Activated CD4-positive, alpha-beta T cell treated with anti-CD3 and anti-CD28 coated beads for 36 hours (primary cell): Measurements from ENCODE around the gene NRIP1. TPM values are rescaled to one million over a fixed set of nuclear protein-coding genes. Genes with fewer than 3 reads are reported as not detected.
"Not testable (repeated sequence)": the region's sequence is repeated elsewhere in the genome, so short reads cannot be mapped to it uniquely, and the experiment has no call there.

Experiments
- ATAC-seq: fragments of 200-7000 bp; cut with Tn5 transposase; one replicate; pipeline ENCODE4 v1.10.0; 2021; ENCODE audit warnings: mild to moderate bottlenecking, moderate library complexity
- CTCF ChIA-PET: fragments of 350-600 bp; sonication (Branson Sonifier 250); formaldehyde crosslinking; loops from one replicate; lab custom pipeline; 2021; ENCODE audit warnings: antibody characterized with exemption; lab: Charles Lee
- POLR2A ChIA-PET: fragments of 350-600 bp; sonication (Branson Sonifier 250); formaldehyde crosslinking; loops from one replicate; lab custom pipeline; 2021; ENCODE audit warnings: antibody characterized with exemption, inconsistent platforms; lab: Charles Lee
- DNase-seq: peaks from one replicate; pipeline ENCODE4 v3.0.0-alpha.2; 2020
- H3K27ac Mint-ChIP-seq: one replicate; pipeline ENCODE4 v1.8.0; 2021; ENCODE audit warnings: mixed read lengths
- H3K27me3 Mint-ChIP-seq: one replicate; pipeline ENCODE4 v1.8.0; 2021; ENCODE audit warnings: mixed read lengths
- H3K36me3 Mint-ChIP-seq: one replicate; pipeline ENCODE4 v1.8.0; 2021; ENCODE audit warnings: low read depth, mixed read lengths
- H3K4me1 Mint-ChIP-seq: one replicate; pipeline ENCODE4 v1.8.0; 2021; ENCODE audit warnings: mixed read lengths
- H3K4me3 Mint-ChIP-seq: one replicate; pipeline ENCODE4 v1.8.0; 2021; ENCODE audit warnings: mild to moderate bottlenecking, moderate library complexity, mixed read lengths
- H3K9me3 Mint-ChIP-seq: one replicate; pipeline ENCODE4 v1.8.0; 2021; ENCODE audit warnings: low read depth, mixed read lengths
- intact Hi-C, 2 experiments: fragments of 100-400 bp; cut with DNase I in 1 of 2; cut with micrococcal nuclease in 1 of 2; formaldehyde crosslinking; loops; one replicate each; pipeline versions ENCODE4 v1.14.2 to v1.15.1; 2022 to 2024; cut with DNase I, micrococcal nuclease
- total RNA-seq, 2 experiments: library from RNA; stranded (reverse); gene quantifications; one replicate each; pipeline ENCODE4 v1.2.3, GENCODE V29; 2021

Gene NRIP1
- total RNA-seq, 2 experiments from 2014 or later: 7.3 to 7.7 TPM

DNA sequence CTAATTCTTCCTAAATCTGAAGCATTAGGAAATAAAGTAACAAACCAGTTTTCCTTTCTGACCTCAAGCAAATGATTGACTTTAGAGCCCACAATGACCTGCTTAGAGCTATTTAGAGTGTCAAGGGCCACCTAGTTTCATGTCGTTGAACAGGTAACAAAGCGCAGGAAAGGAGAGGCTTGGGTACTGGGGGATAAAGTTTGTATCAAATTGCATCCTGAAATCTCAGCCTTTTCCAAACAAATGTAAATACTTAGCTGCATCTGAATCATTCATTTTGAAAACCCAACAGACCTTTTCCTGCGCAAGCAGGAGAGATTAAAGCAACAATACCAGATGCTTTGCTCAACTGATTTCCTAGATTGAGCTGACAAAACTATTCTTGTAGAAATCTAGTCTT lies 121.2 kb downstream of the NRIP1 start:
- intact Hi-C loops: no loop called here
- Mint-ChIP-seq H3K4me3 (no peak overlapping the region), H3K4me1 (no peaks in the 10 kb centered on the region), H3K27me3 (no peaks in the 10 kb centered on the region), H3K36me3 (no peaks in the 10 kb centered on the region), H3K9me3 (no peaks in the 10 kb centered on the region), H3K27ac (no peak overlapping the region)
- CTCF ChIA-PET: no interaction called here
- ATAC-seq: no peak
- no peak for DNase-seq
- POLR2A ChIA-PET: no interaction called here

DNA sequence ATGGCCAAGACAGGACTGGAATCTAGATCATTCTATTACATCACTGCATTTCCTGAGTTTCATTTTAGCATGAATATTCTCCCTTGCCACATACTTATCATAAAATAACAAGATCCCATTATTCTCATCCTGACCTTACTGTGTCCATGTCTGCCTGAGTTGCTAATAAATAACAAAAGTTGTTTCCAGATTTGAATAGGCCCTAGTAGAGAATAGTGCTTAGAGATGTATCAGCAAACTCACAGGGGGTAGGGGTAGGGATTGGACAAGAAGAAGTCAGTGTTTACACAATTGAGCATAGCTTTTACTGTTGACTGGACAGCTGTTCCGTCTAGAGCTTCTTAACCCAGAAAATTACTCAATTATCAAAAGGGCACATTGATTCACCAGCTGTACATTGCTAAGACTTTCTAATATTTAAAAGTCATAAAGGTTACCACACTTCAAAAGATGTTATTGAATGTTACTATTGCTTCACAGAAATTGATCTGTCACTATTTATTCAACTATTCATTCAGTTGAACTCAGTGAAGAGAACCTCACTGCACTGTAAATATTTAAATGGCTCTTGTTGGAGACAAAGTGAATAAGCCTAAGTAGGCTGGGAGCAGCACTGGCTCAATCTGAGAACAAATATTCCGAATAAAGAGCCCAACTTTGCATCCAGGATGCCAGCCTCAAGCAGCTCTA lies 121.9 kb downstream of the NRIP1 start:
- no peak for ATAC-seq
- H3K27me3 Mint-ChIP-seq: no peaks in the 10 kb centered on the region

DNA sequence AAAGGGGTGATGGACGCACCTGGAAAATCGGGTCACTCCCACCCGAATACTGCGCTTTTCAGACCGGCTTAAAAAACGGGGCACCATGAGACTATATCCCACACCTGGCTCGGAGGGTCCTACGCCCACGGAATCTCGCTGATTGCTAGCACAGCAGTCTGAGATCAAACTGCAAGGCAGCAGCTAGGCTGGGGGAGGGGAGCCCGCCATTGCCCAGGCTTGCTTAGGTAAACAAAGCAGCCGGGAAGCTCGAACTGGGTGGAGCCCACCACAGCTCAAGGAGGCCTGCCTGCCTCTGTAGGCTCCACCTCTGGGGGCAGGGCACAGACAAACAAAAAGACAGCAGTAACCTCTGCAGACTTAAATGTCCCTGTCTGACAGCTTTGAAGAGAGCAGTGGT lies 137.5 kb downstream of the NRIP1 start:
- intact Hi-C loops, CTCF ChIA-PET, H3K4me3 Mint-ChIP-seq, H3K4me1 Mint-ChIP-seq, ATAC-seq, H3K27me3 Mint-ChIP-seq, H3K36me3 Mint-ChIP-seq, DNase-seq, H3K9me3 Mint-ChIP-seq, POLR2A ChIA-PET, H3K27ac Mint-ChIP-seq: not testable (repeated sequence)

More for the DNA sequence above, 121.9 kb downstream of the NRIP1 start:
- Mint-ChIP-seq H3K36me3 (no peaks in the 10 kb centered on the region), H3K9me3 (no peaks in the 10 kb centered on the region), H3K4me3 (no peak overlapping the region), H3K27ac (no peak overlapping the region), H3K4me1 (no peaks in the 10 kb centered on the region)
- CTCF ChIA-PET: interaction anchor here (0.9 kb wide), 1 partner anchor 120 kb away, joined by 3 read pairs; no protein-coding TSS in a partner anchor
- no peak for DNase-seq
- POLR2A ChIA-PET: no interaction called here
- intact Hi-C loops: no loop called here

DNA sequence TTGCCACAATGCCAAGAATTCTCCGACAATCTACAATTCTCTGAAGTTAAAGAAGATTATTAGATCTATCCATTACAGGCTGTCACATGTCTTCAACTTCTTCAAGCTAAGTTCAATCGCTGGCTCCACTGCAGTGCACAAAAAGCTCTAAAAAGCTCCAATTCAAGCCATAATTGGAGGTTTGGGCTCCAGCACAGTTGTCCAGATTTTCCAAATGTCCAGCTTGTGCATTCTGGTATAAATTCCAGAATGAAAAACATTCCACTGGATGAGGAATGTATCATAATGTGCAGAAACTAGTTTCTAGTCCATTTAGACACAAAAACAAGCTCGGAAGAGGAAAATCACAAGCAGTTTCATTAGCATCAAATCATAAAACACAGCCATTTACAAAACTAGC lies 138.6 kb downstream of the NRIP1 start:
- ChIA-PET POLR2A (no interaction called here), CTCF (interaction anchor here (1.0 kb wide), 1 partner anchor 8 kb away, joined by 3 read pairs; no protein-coding TSS in a partner anchor)
- ATAC-seq: no peak
- no peak for DNase-seq
- no peaks in the 10 kb centered on the region for H3K9me3 Mint-ChIP-seq
- peaks cover 2% of the 10 kb centered on the region for H3K27me3 Mint-ChIP-seq
- no peaks in the 10 kb centered on the region for H3K4me1 Mint-ChIP-seq
- H3K27ac Mint-ChIP-seq: no peak overlapping the region
- no peak overlapping the region for H3K4me3 Mint-ChIP-seq
- no peaks in the 10 kb centered on the region for H3K36me3 Mint-ChIP-seq
- intact Hi-C loops: no loop called here

DNA sequence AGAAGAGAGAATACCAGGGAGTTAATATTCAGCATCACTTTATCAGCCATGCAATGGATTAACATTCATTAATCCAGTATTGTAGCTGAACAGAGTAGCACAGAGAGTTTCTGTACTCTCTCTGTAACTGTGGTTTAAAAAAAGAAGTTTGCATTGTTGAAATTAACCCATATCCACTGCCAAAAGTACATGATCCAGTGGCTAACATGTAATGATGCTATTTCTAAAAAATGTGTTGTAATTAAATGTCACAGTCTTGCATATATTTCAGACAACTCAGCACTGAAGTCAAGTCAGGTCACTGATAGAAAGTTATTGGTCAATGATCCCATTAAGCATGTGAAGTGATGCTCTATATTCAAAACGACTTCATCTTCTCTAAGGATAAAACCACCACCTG lies 141.3 kb downstream of the NRIP1 start:
- no peak for ATAC-seq
- Mint-ChIP-seq H3K36me3 (no peaks in the 10 kb centered on the region), H3K4me1 (no peaks in the 10 kb centered on the region), H3K9me3 (no peaks in the 10 kb centered on the region), H3K27ac (no peak overlapping the region), H3K27me3 (peaks cover 2% of the 10 kb centered on the region), H3K4me3 (no peak overlapping the region)
- intact Hi-C loops: no loop called here
- ChIA-PET CTCF (no interaction called here), POLR2A (no interaction called here)
- DNase-seq: no peak

DNA sequence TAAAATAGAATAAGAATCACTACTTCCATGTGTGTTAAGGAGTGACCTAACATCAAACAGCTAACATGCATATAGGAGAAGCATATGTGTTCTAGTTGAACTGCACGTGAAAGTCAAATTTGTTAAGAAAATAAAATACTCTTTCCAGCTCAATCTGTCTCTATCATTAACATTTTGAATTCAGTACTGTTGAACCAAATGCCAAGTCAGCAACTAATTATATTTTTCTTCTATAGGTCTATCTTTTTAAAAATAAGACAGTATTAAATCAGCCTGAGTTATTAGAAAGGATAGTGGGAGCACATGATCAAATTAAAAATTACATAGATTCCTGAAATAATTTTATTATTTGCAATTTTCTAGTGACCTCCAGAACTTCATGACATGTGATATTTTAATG lies 141.8 kb downstream of the NRIP1 start:
- CTCF ChIA-PET: no interaction called here
- DNase-seq (no peak), ATAC-seq (no peak)
- Mint-ChIP-seq H3K27me3 (peaks cover 2% of the 10 kb centered on the region), H3K27ac (no peak overlapping the region), H3K4me3 (no peak overlapping the region), H3K9me3 (no peaks in the 10 kb centered on the region), H3K36me3 (no peaks in the 10 kb centered on the region), H3K4me1 (no peaks in the 10 kb centered on the region)
- intact Hi-C loops: no loop called here
- POLR2A ChIA-PET: no interaction called here

DNA sequence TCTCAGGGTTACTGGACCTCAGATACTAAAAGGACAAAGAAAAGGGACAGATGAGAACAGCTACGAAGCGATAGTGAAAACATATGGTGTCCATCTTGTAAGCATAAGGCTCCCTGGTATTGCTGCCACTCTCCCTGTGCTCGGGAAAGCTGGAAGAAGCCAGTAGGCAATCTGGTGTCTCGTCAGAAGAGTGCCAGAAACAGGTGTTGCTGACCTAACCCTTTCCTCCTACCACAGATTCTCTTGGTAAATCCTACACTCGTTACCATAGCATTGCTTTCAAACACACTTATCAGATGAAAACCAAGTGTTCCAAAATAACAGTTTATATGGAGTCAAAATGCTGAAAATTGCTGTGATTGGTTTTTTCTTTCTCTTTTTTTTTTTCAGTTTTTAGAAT lies 146.3 kb downstream of the NRIP1 start:
- H3K4me1 Mint-ChIP-seq: no peaks in the 10 kb centered on the region
- H3K27me3 Mint-ChIP-seq: no peaks in the 10 kb centered on the region
- intact Hi-C loops: no loop called here
- H3K4me3 Mint-ChIP-seq: no peak overlapping the region
- no peak overlapping the region for H3K27ac Mint-ChIP-seq
- no peak for DNase-seq
- H3K36me3 Mint-ChIP-seq: no peaks in the 10 kb centered on the region
- no peak for ATAC-seq
- POLR2A ChIA-PET: no interaction called here
- H3K9me3 Mint-ChIP-seq: no peaks in the 10 kb centered on the region
- CTCF ChIA-PET: interaction anchor here (0.9 kb wide), 2 partner anchors 8 to 136 kb away, joined by 3 read pairs; no protein-coding TSS in a partner anchor

DNA sequence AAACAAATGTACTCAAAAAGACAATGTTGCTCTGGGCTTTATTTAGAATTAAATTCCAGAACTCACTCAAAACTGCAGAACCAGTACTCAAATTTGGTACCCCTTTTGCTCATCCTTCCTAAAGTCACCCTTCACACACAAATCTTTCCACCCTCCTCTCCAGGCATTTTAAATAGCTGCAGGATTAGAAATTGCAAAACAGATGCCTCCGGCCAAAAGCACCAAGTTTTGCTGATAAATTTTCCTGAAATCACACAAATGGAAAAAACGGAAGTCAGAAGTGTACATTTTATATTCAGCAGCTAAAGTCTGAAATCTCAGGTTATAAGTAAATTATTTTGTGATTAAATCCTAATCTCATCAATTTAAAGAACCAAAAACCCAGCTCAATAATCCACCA lies 147.0 kb downstream of the NRIP1 start:
- Mint-ChIP-seq H3K9me3 (no peaks in the 10 kb centered on the region), H3K27ac (no peak overlapping the region), H3K36me3 (no peaks in the 10 kb centered on the region), H3K27me3 (no peaks in the 10 kb centered on the region), H3K4me3 (no peak overlapping the region), H3K4me1 (no peaks in the 10 kb centered on the region)
- DNase-seq (no peak), ATAC-seq (no peak)
- ChIA-PET CTCF (interaction anchor here (0.9 to 1.0 kb wide), 3 partner anchors 9 to 137 kb away, joined by 3 read pairs; no protein-coding TSS in a partner anchor), POLR2A (no interaction called here)
- intact Hi-C loops: no loop called here

DNA sequence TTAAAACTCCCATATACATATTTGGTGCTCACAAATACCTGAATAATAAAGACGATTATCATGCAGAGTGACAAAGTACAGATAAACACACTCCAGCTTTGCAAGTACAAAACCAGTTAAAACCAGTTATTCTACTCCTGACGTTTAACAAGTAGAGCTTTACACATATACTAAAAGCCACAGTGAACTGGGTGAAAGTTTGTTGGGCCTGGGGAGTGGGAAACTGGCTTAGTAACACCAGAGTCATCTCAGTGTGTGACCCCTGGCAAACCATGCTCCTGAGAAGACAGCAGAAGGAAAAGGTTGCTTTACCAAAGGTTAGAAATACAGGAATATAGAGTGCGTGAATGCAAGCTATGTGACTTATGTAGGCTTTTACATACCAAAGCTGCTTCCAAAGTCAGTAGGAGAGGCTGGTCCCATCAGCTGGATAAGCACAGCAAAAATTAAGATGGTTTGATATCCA lies 148.1 kb downstream of the NRIP1 start:
- CTCF ChIA-PET: interaction anchor here (0.6 kb wide), 1 partner anchor 192 kb away, joined by 3 read pairs; no protein-coding TSS in a partner anchor
- H3K27me3 Mint-ChIP-seq: no peaks in the 10 kb centered on the region
- DNase-seq (no peak), ATAC-seq (no peak)
- H3K4me3 Mint-ChIP-seq: no peak overlapping the region
- intact Hi-C loops: no loop called here
- H3K9me3 Mint-ChIP-seq: no peaks in the 10 kb centered on the region
- POLR2A ChIA-PET: no interaction called here
- no peak overlapping the region for H3K27ac Mint-ChIP-seq
- H3K4me1 Mint-ChIP-seq: no peaks in the 10 kb centered on the region
- no peaks in the 10 kb centered on the region for H3K36me3 Mint-ChIP-seq

DNA sequence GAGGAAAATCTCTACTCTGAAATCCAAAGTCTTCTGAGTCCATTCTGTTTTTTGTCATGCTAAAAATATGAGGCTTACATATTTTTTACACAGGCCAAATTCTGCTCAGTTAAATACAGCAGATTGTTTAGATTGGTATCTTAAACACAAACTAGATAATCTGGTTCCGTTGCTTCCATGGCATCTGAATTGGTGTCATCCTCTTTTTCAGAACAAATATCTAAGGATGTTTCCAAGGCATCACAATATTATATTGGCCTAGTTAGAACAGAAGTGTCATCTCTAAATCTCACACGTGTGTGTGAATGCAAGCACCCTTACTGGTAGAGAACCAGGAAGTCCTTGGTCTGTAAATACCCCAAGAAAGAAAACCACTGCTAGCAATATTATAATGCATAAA lies 151.2 kb downstream of the NRIP1 start:
- H3K9me3 Mint-ChIP-seq: no peaks in the 10 kb centered on the region
- intact Hi-C loops: no loop called here
- POLR2A ChIA-PET: no interaction called here
- DNase-seq: no peak
- H3K4me1 Mint-ChIP-seq: no peaks in the 10 kb centered on the region
- CTCF ChIA-PET: no interaction called here
- ATAC-seq: no peak
- no peak overlapping the region for H3K27ac Mint-ChIP-seq
- no peak overlapping the region for H3K4me3 Mint-ChIP-seq
- no peaks in the 10 kb centered on the region for H3K27me3 Mint-ChIP-seq
- no peaks in the 10 kb centered on the region for H3K36me3 Mint-ChIP-seq

DNA sequence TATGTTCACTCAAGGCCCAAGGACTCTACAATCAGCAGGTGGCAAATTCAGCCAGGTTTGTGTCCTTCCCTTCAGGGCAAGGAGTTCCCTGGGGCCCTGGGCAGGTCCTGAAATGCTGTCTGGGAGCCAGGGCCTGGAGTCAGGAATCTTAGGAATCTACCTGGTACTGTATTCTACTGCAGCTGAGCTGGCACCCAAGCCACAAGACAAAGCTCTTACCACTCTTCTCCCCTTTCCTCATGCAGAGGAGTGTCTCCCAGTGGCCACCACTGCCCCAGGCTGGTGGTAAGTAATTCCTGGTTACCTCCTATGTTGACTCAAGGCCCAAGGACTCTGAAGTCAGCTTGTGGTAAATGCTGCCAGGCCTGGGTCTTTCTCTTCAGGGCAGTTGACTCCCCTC lies 153.4 kb downstream of the NRIP1 start:
- no peaks in the 10 kb centered on the region for H3K36me3 Mint-ChIP-seq
- H3K4me1 Mint-ChIP-seq: no peaks in the 10 kb centered on the region
- CTCF ChIA-PET: no interaction called here
- intact Hi-C loops: no loop called here
- no peaks in the 10 kb centered on the region for H3K27me3 Mint-ChIP-seq
- no peak for DNase-seq
- no peak overlapping the region for H3K4me3 Mint-ChIP-seq
- ATAC-seq: no peak
- POLR2A ChIA-PET: no interaction called here
- no peak overlapping the region for H3K27ac Mint-ChIP-seq
- no peaks in the 10 kb centered on the region for H3K9me3 Mint-ChIP-seq
